ENCODE data around the gene UQCR11.

GRCh38 chr19:1650650-1651567 is 45.6 kb upstream of the UQCR11 start:
- TF ChIP-seq SMC3 (IDR thresholded peaks at IDR 0.05; ENCODE audit: low read depth, low read length): no peak
- TF ChIP-seq, protein P1, sequence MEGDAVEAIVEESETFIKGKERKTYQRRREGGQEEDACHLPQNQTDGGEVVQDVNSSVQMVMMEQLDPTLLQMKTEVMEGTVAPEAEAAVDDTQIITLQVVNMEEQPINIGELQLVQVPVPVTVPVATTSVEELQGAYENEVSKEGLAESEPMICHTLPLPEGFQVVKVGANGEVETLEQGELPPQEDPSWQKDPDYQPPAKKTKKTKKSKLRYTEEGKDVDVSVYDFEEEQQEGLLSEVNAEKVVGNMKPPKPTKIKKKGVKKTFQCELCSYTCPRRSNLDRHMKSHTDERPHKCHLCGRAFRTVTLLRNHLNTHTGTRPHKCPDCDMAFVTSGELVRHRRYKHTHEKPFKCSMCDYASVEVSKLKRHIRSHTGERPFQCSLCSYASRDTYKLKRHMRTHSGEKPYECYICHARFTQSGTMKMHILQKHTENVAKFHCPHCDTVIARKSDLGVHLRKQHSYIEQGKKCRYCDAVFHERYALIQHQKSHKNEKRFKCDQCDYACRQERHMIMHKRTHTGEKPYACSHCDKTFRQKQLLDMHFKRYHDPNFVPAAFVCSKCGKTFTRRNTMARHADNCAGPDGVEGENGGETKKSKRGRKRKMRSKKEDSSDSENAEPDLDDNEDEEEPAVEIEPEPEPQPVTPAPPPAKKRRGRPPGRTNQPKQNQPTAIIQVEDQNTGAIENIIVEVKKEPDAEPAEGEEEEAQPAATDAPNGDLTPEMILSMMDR (conservative IDR thresholded peaks at IDR 0.05; ENCODE audit: low read depth, low read length): peak; percentile 10; the same call in 1 of the 2 replicates
- TF ChIP-seq, protein P2, sequence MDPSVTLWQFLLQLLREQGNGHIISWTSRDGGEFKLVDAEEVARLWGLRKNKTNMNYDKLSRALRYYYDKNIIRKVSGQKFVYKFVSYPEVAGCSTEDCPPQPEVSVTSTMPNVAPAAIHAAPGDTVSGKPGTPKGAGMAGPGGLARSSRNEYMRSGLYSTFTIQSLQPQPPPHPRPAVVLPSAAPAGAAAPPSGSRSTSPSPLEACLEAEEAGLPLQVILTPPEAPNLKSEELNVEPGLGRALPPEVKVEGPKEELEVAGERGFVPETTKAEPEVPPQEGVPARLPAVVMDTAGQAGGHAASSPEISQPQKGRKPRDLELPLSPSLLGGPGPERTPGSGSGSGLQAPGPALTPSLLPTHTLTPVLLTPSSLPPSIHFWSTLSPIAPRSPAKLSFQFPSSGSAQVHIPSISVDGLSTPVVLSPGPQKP (IDR thresholded peaks at IDR 0.05; ENCODE audit: borderline replicate concordance, low read depth, low read length): no peak

Measured in IMR-90 (cell line).